ENCODE results near the gene VAV3.
"Not testable (repeated sequence)": the region's sequence is repeated elsewhere in the genome, so short reads cannot be mapped to it uniquely, and the experiment has no call there.

DNA sequence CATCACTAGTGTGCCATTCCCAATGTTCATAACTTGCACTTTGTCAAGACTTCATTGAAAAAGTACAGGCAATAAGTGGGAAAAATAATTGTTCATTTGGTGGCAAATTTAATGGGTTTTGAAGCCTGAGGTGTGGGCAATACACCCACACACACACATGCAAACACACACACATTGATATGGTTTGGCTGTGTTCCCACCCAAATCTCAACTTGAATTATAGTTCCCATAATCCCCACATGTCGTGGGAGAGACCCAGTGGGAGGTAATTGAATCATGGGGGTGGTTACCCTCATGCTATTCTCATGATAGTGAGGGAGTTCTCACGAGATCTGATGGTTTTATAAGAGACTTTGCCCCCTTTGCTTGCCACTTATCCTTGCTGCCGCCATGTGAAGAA lies 39.9 kb upstream of the VAV3 start:
- TF ChIP-seq CTCF (optimal IDR thresholded peaks at IDR 0.05 in 1 of 3, IDR thresholded peaks at IDR 0.05 in 1 of 3, conservative IDR thresholded peaks at IDR 0.05 in 1 of 3; ENCODE audit: extremely low read depth in 1 of 3, insufficient read depth in 2 of 3, low read length in 3 of 3); EZH2 (IDR thresholded peaks at IDR 0.05; ENCODE audit: low read length): not testable (repeated sequence)
